MM.1S (cell line): ENCODE measurements around the gene SERPINB12.

ENCODE experiments used
- DNase-seq: peaks from one replicate; pipeline ENCODE4 v3.0.0-alpha.2; 2015
- H2AFZ ChIP-seq: fragments of 300-600 bp; sonication (generic); 2 replicates; pipeline ENCODE4 v1.6.0; 2016; ENCODE audit warnings: antibody characterized with exemption, low read length
- H3F3A ChIP-seq: fragments of 300-600 bp; sonication (generic); 2 replicates; pipeline ENCODE4 v1.6.1; 2016; ENCODE audit warnings: mild to moderate bottlenecking, antibody characterized with exemption, low read length, moderate library complexity, mixed read lengths; ENCODE audit not compliant: insufficient read depth
- H3K27ac ChIP-seq: fragments of 300-600 bp; sonication (generic); 2 replicates; pipeline ENCODE4 v1.5.1; 2016; ENCODE audit warnings: mild to moderate bottlenecking, low read length
- H3K27me3 ChIP-seq: fragments of 300-600 bp; sonication (generic); replicated peaks from 2 replicates; pipeline ENCODE4 v1.6.0; 2016; ENCODE audit warnings: low read length; ENCODE audit not compliant: insufficient read depth
- H3K36me3 ChIP-seq: fragments of 300-600 bp; sonication (generic); replicated peaks from 2 replicates; pipeline ENCODE4 v1.6.1; 2016; ENCODE audit warnings: mild to moderate bottlenecking, low read length, mixed read lengths; ENCODE audit not compliant: insufficient read depth
- H3K4me1 ChIP-seq: fragments of 300-600 bp; sonication (generic); 2 replicates; pipeline ENCODE4 v1.6.1; 2016; ENCODE audit warnings: low read length, mixed read lengths
- H3K4me2 ChIP-seq: fragments of 300-600 bp; sonication (generic); 2 replicates; pipeline ENCODE4 v1.6.0; 2016; ENCODE audit warnings: low read depth, low read length
- H3K4me3 ChIP-seq: fragments of 300-600 bp; sonication (generic); 2 replicates; pipeline ENCODE4 v1.5.1; 2016; ENCODE audit warnings: low read length, mixed read lengths
- H3K79me2 ChIP-seq: fragments of 300-600 bp; sonication (generic); 2 replicates; pipeline ENCODE4 v1.6.1; 2016; ENCODE audit warnings: mixed run types, low read length, mixed read lengths
- H3K9ac ChIP-seq: fragments of 300-600 bp; sonication (generic); 2 replicates; pipeline ENCODE4 v1.6.1; 2016; ENCODE audit warnings: low read length, mixed read lengths
- H3K9me2 ChIP-seq: fragments of 300-600 bp; sonication (generic); replicated peaks from 2 replicates; pipeline ENCODE4 v1.6.1; 2016; ENCODE audit warnings: mild to moderate bottlenecking, low read length, mixed read lengths; ENCODE audit not compliant: insufficient read depth
- H3K9me3 ChIP-seq: fragments of 300-600 bp; sonication (generic); replicated peaks from 2 replicates; pipeline ENCODE4 v1.6.1; 2016; ENCODE audit warnings: mild to moderate bottlenecking, low read length, mixed read lengths; ENCODE audit not compliant: insufficient read depth
- H4K20me1 ChIP-seq: fragments of 300-600 bp; sonication (generic); 2 replicates; pipeline ENCODE4 v1.6.1; 2016; ENCODE audit warnings: mild to moderate bottlenecking, low read length, moderate library complexity, mixed read lengths; ENCODE audit not compliant: insufficient read depth
- EZH2 ChIP-seq: fragments of 300-600 bp; sonication (generic); optimal IDR thresholded peaks from 2 replicates; pipeline ENCODE3; 2017; ENCODE audit warnings: low read depth, mild to moderate bottlenecking, antibody characterized with exemption, low read length, mixed read lengths
- EZH2phosphoT487 ChIP-seq: fragments of 300-600 bp; sonication (generic); IDR thresholded peaks from 2 replicates; pipeline ENCODE4 v1.6.1; 2018; ENCODE audit warnings: antibody characterized with exemption, low read length
- TF ChIP-seq, protein P1 (sequence below): fragments of 300-600 bp; sonication (generic); IDR thresholded peaks from 2 replicates; pipeline ENCODE4 v1.5.1; 2016; ENCODE audit warnings: antibody characterized with exemption, low read length, mixed read lengths

Gene SERPINB12

DNA sequence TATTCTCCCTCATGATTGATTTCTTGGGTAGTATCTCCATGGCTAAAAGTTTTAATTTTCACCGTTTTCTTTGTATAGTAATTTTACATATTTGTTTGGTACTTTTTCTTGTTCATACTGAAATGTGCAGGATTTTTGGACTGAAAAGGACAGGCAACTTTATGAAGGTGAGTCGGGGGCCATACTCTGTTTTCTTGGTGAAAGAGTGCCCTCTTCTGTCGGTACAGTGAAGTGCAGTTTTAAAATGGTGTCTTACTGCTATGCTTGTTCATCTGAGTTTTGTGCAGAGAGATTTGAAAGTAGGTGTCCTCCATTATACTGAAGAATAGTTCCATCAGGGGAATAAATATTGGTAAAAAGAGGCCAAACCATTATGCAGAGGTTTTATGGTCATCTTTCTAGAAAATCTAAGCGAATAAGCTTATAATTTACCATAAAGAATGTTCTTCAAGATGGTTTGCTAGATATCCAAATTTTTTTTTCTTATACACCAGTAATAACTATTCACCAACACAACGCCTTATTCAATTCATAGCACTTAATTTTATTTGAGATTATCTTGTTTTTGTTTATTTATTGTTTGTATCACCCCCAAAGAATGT is 36.3 kb downstream of the SERPINB12 start:
- no peaks in the 10 kb centered on the region for H3F3A ChIP-seq
- no peaks in the 10 kb centered on the region for H3K36me3 ChIP-seq
- H3K4me2 ChIP-seq: no peak overlapping the region; the same call in 1 of the 2 replicates
- no peaks in the 10 kb centered on the region for H4K20me1 ChIP-seq
- H2AFZ ChIP-seq: no peak overlapping the region
- no peaks in the 10 kb centered on the region for H3K27me3 ChIP-seq
- H3K9ac ChIP-seq: no peak overlapping the region
- no peak for TF ChIP-seq EZH2
- TF ChIP-seq EZH2phosphoT487: no peak
- TF ChIP-seq, protein P1, sequence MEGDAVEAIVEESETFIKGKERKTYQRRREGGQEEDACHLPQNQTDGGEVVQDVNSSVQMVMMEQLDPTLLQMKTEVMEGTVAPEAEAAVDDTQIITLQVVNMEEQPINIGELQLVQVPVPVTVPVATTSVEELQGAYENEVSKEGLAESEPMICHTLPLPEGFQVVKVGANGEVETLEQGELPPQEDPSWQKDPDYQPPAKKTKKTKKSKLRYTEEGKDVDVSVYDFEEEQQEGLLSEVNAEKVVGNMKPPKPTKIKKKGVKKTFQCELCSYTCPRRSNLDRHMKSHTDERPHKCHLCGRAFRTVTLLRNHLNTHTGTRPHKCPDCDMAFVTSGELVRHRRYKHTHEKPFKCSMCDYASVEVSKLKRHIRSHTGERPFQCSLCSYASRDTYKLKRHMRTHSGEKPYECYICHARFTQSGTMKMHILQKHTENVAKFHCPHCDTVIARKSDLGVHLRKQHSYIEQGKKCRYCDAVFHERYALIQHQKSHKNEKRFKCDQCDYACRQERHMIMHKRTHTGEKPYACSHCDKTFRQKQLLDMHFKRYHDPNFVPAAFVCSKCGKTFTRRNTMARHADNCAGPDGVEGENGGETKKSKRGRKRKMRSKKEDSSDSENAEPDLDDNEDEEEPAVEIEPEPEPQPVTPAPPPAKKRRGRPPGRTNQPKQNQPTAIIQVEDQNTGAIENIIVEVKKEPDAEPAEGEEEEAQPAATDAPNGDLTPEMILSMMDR: peak; percentile 88
- H3K4me3 ChIP-seq: no peak overlapping the region
- H3K4me1 ChIP-seq: no peaks in the 10 kb centered on the region
- no peaks in the 10 kb centered on the region for H3K79me2 ChIP-seq
- H3K9me2 ChIP-seq: no peaks in the 10 kb centered on the region
- no peaks in the 10 kb centered on the region for H3K9me3 ChIP-seq
- DNase-seq: peak; percentile 25
- H3K27ac ChIP-seq: no peak overlapping the region

DNA sequence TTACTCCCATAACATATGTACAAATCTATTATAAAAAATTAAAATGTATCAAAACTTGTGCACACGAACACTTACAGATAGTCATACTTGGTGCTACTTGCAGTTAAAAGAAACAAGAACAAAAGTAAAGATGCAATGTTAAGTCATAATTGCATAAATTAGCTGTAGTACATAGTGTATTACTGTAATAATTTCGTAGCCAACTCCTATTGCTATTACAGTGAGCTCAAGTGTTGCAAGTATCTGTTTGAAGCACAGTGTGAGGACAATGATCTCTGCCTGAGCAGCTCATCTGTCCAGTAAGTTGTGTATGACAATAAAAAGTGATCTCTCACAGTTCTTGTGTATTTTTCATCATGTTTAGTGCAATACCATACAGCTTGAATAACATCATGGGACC is 37.4 kb downstream of the SERPINB12 start:
- Histone ChIP-seq H3F3A (no peaks in the 10 kb centered on the region), H3K4me3 (no peak overlapping the region), H3K27me3 (no peaks in the 10 kb centered on the region), H3K9me3 (no peaks in the 10 kb centered on the region), H3K4me2 (no peak overlapping the region), H3K36me3 (no peaks in the 10 kb centered on the region), H3K9me2 (no peaks in the 10 kb centered on the region), H3K4me1 (no peaks in the 10 kb centered on the region), H2AFZ (no peak overlapping the region), H3K27ac (no peak overlapping the region), H3K79me2 (no peaks in the 10 kb centered on the region), H3K9ac (no peak overlapping the region), H4K20me1 (no peaks in the 10 kb centered on the region)
- TF ChIP-seq, protein P1: no peak
- no peak for DNase-seq

GRCh38 chr18:63585988-63586387 is 43.8 kb downstream of the SERPINB12 start:
- Histone ChIP-seq H3K36me3 (no peaks in the 10 kb centered on the region), H3K79me2 (no peaks in the 10 kb centered on the region), H3K4me3 (no peak overlapping the region), H3F3A (no peaks in the 10 kb centered on the region), H2AFZ (no peak overlapping the region), H3K27ac (no peak overlapping the region), H3K4me2 (no peak overlapping the region), H3K9me3 (no peaks in the 10 kb centered on the region), H4K20me1 (no peaks in the 10 kb centered on the region), H3K27me3 (no peaks in the 10 kb centered on the region), H3K9me2 (no peaks in the 10 kb centered on the region), H3K4me1 (no peaks in the 10 kb centered on the region), H3K9ac (no peak overlapping the region)
- DNase-seq: no peak
- no peak for TF ChIP-seq EZH2
- TF ChIP-seq EZH2phosphoT487: no peak
- TF ChIP-seq, protein P1: no peak
